SK-N-SH treated with all-trans-retinoic acid at 6 μM for 48 hours (cell line): ENCODE results near the gene GRID1.

Experiments
- ATAC-seq: fragments of 200-7000 bp; cut with Tn5 transposase; 3 replicates; pipeline ENCODE4 v1.9.1; 2020; ENCODE audit warnings: mild to moderate bottlenecking, moderate library complexity
- ARNTL ChIP-seq: fragments of 450-650 bp; formaldehyde crosslinking; IDR thresholded peaks from 2 replicates; pipeline ENCODE4 v1.5.0; 2020; ENCODE audit warnings: low read depth, mild to moderate bottlenecking, moderate library complexity, borderline replicate concordance
- BACH2 ChIP-seq: fragments of 250-450 bp; sonication (Bioruptor Pico); IDR thresholded peaks from 2 replicates; pipeline ENCODE4 v1.9.0; 2021; ENCODE audit warnings: mild to moderate bottlenecking, borderline replicate concordance
- CREB5 ChIP-seq: fragments of 250-450 bp; sonication (Bioruptor Pico); IDR thresholded peaks from 2 replicates; pipeline ENCODE4 v1.5.1; 2020; ENCODE audit warnings: low read depth, mild to moderate bottlenecking, moderate library complexity
- CSDC2 ChIP-seq: fragments of 250-450 bp; sonication (Bioruptor Pico); IDR thresholded peaks from 2 replicates; pipeline ENCODE4 v1.5.0; 2020; ENCODE audit warnings: mild to moderate bottlenecking, moderate library complexity
- CSRNP3 ChIP-seq: fragments of 250-450 bp; sonication (Bioruptor Pico); IDR thresholded peaks from 2 replicates; pipeline ENCODE4 v1.5.1; 2021; ENCODE audit warnings: mild to moderate bottlenecking, moderate library complexity
- ESRRG ChIP-seq: fragments of 250-450 bp; sonication (Bioruptor Pico); IDR thresholded peaks from 2 replicates; pipeline ENCODE4 v1.6.1; 2021; ENCODE audit warnings: mild to moderate bottlenecking
- GLIS3 ChIP-seq: fragments of 250-450 bp; sonication (Bioruptor Pico); IDR thresholded peaks from 2 replicates; pipeline ENCODE4 v1.5.0; 2020; ENCODE audit warnings: mild to moderate bottlenecking, moderate library complexity
- OSR1 ChIP-seq: fragments of 250-450 bp; sonication (Bioruptor Pico); IDR thresholded peaks from 2 replicates; pipeline ENCODE4 v1.8.0; 2022; ENCODE audit warnings: moderate library complexity, mild to moderate bottlenecking, inconsistent platforms
- PATZ1 ChIP-seq: fragments of 250-450 bp; sonication (Bioruptor Pico); IDR thresholded peaks from 2 replicates; pipeline ENCODE4 v1.8.0; 2020; ENCODE audit warnings: mild to moderate bottlenecking, moderate library complexity, borderline replicate concordance
- POU6F1 ChIP-seq: fragments of 250-450 bp; sonication (Bioruptor Pico); IDR thresholded peaks from 2 replicates; pipeline ENCODE4 v1.8.0; 2021; ENCODE audit warnings: low read depth, mild to moderate bottlenecking, moderate library complexity, borderline replicate concordance
- PPARA ChIP-seq: fragments of 250-450 bp; sonication (Bioruptor Pico); IDR thresholded peaks from 2 replicates; pipeline ENCODE4 v1.5.0; 2020; ENCODE audit warnings: mild to moderate bottlenecking, borderline replicate concordance
- RARB ChIP-seq: fragments of 250-450 bp; sonication (Bioruptor Pico); IDR thresholded peaks from 2 replicates; pipeline ENCODE4 v1.8.0; 2021; ENCODE audit warnings: mild to moderate bottlenecking, moderate library complexity
- SNAI2 ChIP-seq: fragments of 250-450 bp; sonication (Bioruptor Pico); IDR thresholded peaks from 2 replicates; pipeline ENCODE4 v1.5.0; 2020; ENCODE audit warnings: mild to moderate bottlenecking, moderate library complexity
- TCF4 ChIP-seq: fragments of 250-450 bp; sonication (Bioruptor Pico); IDR thresholded peaks from 2 replicates; pipeline ENCODE4 v1.8.0; 2021; ENCODE audit warnings: mild to moderate bottlenecking, moderate library complexity, borderline replicate concordance
- TOX ChIP-seq: fragments of 250-450 bp; sonication (Bioruptor Pico); IDR thresholded peaks from 2 replicates; pipeline ENCODE4 v1.8.0; 2021; ENCODE audit warnings: mild to moderate bottlenecking, moderate library complexity, borderline replicate concordance
- TSHZ2 ChIP-seq: fragments of 250-450 bp; sonication (Bioruptor Pico); IDR thresholded peaks from 2 replicates; pipeline ENCODE4 v1.5.0; 2020; ENCODE audit warnings: mild to moderate bottlenecking, moderate library complexity
- ZC3H10 ChIP-seq: fragments of 250-450 bp; sonication (Bioruptor Pico); IDR thresholded peaks from 2 replicates; pipeline ENCODE4 v1.5.1; 2021; ENCODE audit warnings: mild to moderate bottlenecking, moderate library complexity
- ZFP3 ChIP-seq: fragments of 250-450 bp; sonication (Bioruptor Pico); IDR thresholded peaks from 2 replicates; pipeline ENCODE4 v1.5.0; 2020; ENCODE audit warnings: mild to moderate bottlenecking, moderate library complexity
- ZFP30 ChIP-seq: fragments of 450-650 bp; formaldehyde crosslinking; IDR thresholded peaks from 2 replicates; pipeline ENCODE4 v1.5.0; 2022; ENCODE audit warnings: mild to moderate bottlenecking, moderate library complexity
- ZNF8 ChIP-seq: fragments of 450-650 bp; formaldehyde crosslinking; IDR thresholded peaks from 2 replicates; pipeline ENCODE4 v1.5.0; 2020; ENCODE audit warnings: mild to moderate bottlenecking, moderate library complexity

The GRID1 gene

GRCh38 chr10:85610381-85611092, 756.1 kb downstream of the GRID1 start (continued):
- no peak for TF ChIP-seq POU6F1 (CRISPR knock-in tag)
- no peak for TF ChIP-seq OSR1 (CRISPR knock-in tag)
- no peak for TF ChIP-seq PATZ1 (CRISPR knock-in tag)
- no peak for TF ChIP-seq TCF4 (CRISPR knock-in tag)
- TF ChIP-seq RARB (CRISPR knock-in tag) = no peak
- no peak for TF ChIP-seq GLIS3 (CRISPR knock-in tag)

- TF ChIP-seq ZC3H10 (CRISPR knock-in tag) (no peak), ZNF8 (no peak)
- no peak for ATAC-seq
Observed at GRCh38 chr10:85609509-85609908, 757.1 kb downstream of the GRID1 start.

- no peak for ATAC-seq
Observed at GRCh38 chr10:85608706-85609105, 757.9 kb downstream of the GRID1 start.

GRCh38 chr10:85607043-85607695, 759.4 kb downstream of the GRID1 start:
- ATAC-seq = no peak
- TF ChIP-seq ZNF8 (no peak), PPARA (CRISPR knock-in tag) (no peak), ESRRG (no peak), ZFP3 (CRISPR knock-in tag) (no peak), TSHZ2 (no peak), ARNTL (CRISPR knock-in tag) (no peak), TCF4 (CRISPR knock-in tag) (no peak), ZC3H10 (CRISPR knock-in tag) (no peak), GLIS3 (CRISPR knock-in tag) (no peak), PATZ1 (CRISPR knock-in tag) (no peak), SNAI2 (no peak), CSDC2 (CRISPR knock-in tag) (no peak), BACH2 (CRISPR knock-in tag) (no peak), ZFP30 (CRISPR knock-in tag) (no peak), CSRNP3 (CRISPR knock-in tag) (no peak)

More at GRCh38 chr10:85608706-85609105, 757.9 kb downstream of the GRID1 start:
- no peak for TF ChIP-seq TOX
- TF ChIP-seq GLIS3 (CRISPR knock-in tag) = no peak
- no peak for TF ChIP-seq ARNTL (CRISPR knock-in tag)
- no peak for TF ChIP-seq CREB5
